Upper lobe of left lung (tissue), 4 donors: Measurements from ENCODE around the gene PTPRD.

Experiments
- CTCF ChIP-seq, 6 experiments: fragments of 450-650 bp in 4 of 6; fragments of 200-600 bp in 2 of 6; sonication (generic) in 2 of 6; IDR thresholded peaks; one replicate each; pipeline ENCODE4 v1.5.1; 2016 to 2019; ENCODE audit warnings: antibody characterized with exemption in 6 of 6
- EP300 ChIP-seq, 4 donors: sonication (generic); formaldehyde crosslinking; IDR thresholded peaks; one replicate each; pipeline ENCODE4 v1.5.1; 2017; ENCODE audit warnings: antibody characterized with exemption in 4 of 4, control low read depth in 2 of 4
- POLR2A ChIP-seq, 4 donors: fragments of 450-650 bp; IDR thresholded peaks; one replicate each; pipeline ENCODE4 v1.5.1; 2016 to 2017; ENCODE audit warnings: antibody characterized with exemption in 4 of 4, mild to moderate bottlenecking in 2 of 4
- POLR2AphosphoS5 ChIP-seq, 2 donors: sonication (generic); formaldehyde crosslinking; IDR thresholded peaks; one replicate each; pipeline ENCODE4 v1.5.1; 2017; ENCODE audit warnings: antibody characterized with exemption in 2 of 2

- TF ChIP-seq POLR2A (IDR thresholded peaks at IDR 0.05) (no peak), CTCF (IDR thresholded peaks at IDR 0.05) (no peak), POLR2AphosphoS5 (IDR thresholded peaks at IDR 0.05) (no peak), EP300 (IDR thresholded peaks at IDR 0.05) (no peak)
Observed at GRCh38 chr9:10594482-10594881, 18.3 kb downstream of the PTPRD start.
